NCI-H146 (cell line): ENCODE results near the gene CLPX.
"Not testable (repeated sequence)": the region's sequence is repeated elsewhere in the genome, so short reads cannot be mapped to it uniquely, and the experiment has no call there.

ENCODE experiments used
- DNase-seq: peaks from one replicate; lab custom pipeline; 2025; lab: John Stamatoyannopoulos, UW

The CLPX gene

GRCh38 chr15:65171428-65171827, 13.7 kb downstream of the CLPX start:
- no peak for DNase-seq

GRCh38 chr15:65165875-65166274, 19.3 kb downstream of the CLPX start:
- no peak for DNase-seq

GRCh38 chr15:65164139-65164538, 21.0 kb downstream of the CLPX start:
- DNase-seq: no peak

- no peak for DNase-seq
These were observed 22.1 kb downstream of the CLPX start for GRCh38 chr15:65163041-65163440.

GRCh38 chr15:65156692-65157091, 28.4 kb downstream of the CLPX start:
- no peak for DNase-seq

GRCh38 chr15:65154720-65155119, 30.4 kb downstream of the CLPX start:
- DNase-seq: no peak

- DNase-seq: no peak
These were observed 37.2 kb downstream of the CLPX start for GRCh38 chr15:65147902-65148301.

- DNase-seq: no peak
These were observed 38.7 kb downstream of the CLPX start for GRCh38 chr15:65146438-65146837.

- not testable (repeated sequence) for DNase-seq
These were observed 46.5 kb downstream of the CLPX start for GRCh38 chr15:65138631-65139030.

- not testable (repeated sequence) for DNase-seq
These were observed 47.2 kb downstream of the CLPX start for GRCh38 chr15:65137893-65138292.

GRCh38 chr15:65137089-65137488, 48.1 kb downstream of the CLPX start:
- not testable (repeated sequence) for DNase-seq

GRCh38 chr15:65134538-65134937, 50.6 kb downstream of the CLPX start:
- no peak for DNase-seq

- DNase-seq: peak; percentile 88
These were observed 51.5 kb downstream of the CLPX start, which contains the start of gene PDCD7 for GRCh38 chr15:65133548-65134200. PDCD7 (minus strand) TSS chr15:65133808; CDS start chr15:65133781, 27 bp downstream.

- DNase-seq: peak; percentile 43
These were observed 52.1 kb downstream of the CLPX start for GRCh38 chr15:65132878-65133547.

- no peak for DNase-seq
These were observed 54.2 kb downstream of the CLPX start for GRCh38 chr15:65130941-65131340.

- DNase-seq: peak; percentile 59
These were observed 69.6 kb downstream of the CLPX start for GRCh38 chr15:65115542-65115941.

GRCh38 chr15:65115086-65115485, 70.1 kb downstream of the CLPX start, which contains the start of gene UBAP1L:
UBAP1L (minus strand) TSS chr15:65115200; CDS start chr15:65106215, 8,985 bp downstream.
- DNase-seq: no peak

GRCh38 chr15:65110676-65111292, 74.4 kb downstream of the CLPX start:
- DNase-seq: no peak

- DNase-seq: no peak
These were observed 79.0 kb downstream of the CLPX start for GRCh38 chr15:65106011-65106590.

GRCh38 chr15:65105038-65105437, 80.1 kb downstream of the CLPX start:
- no peak for DNase-seq

GRCh38 chr15:65102912-65103311, 82.2 kb downstream of the CLPX start:
- DNase-seq: no peak

- no peak for DNase-seq
These were observed 83.0 kb downstream of the CLPX start for GRCh38 chr15:65101891-65102708.
